HG02938 (cell line): ENCODE results near the gene DIS3L.
A peak's percentile ranks its signal among the peaks of the same experiment; 100 is the strongest.
"Not testable (repeated sequence)": the region's sequence is repeated elsewhere in the genome, so short reads cannot be mapped to it uniquely, and the experiment has no call there.

Source experiments
- ATAC-seq: cut with Tn5 transposase; IDR thresholded peaks from one replicate; pipeline ENCODE4 v1.9.1; 2021; ENCODE audit warnings: mild to moderate bottlenecking, moderate library complexity; ENCODE audit not compliant: unreplicated experiment

DIS3L gene

DNA sequence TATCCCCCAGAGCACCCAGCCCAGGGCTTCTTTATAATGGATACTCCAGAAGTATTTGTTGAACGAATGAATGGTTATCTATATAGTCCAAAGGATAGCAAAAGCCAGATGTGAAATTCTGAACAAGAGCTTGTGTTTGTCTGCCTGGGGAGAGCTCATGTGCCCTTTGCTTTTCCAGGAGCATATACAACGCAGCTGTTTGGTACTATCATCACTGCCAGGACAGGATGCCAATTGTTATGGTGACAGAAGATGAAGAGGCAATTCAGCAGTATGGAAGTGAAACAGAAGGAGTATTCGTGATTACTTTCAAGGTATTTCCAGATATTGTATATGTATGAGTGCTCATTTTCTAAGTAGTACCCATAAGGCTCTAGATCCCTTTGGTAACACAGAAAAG is 15.2 kb downstream of the DIS3L start:
- ATAC-seq, result no peak

DNA sequence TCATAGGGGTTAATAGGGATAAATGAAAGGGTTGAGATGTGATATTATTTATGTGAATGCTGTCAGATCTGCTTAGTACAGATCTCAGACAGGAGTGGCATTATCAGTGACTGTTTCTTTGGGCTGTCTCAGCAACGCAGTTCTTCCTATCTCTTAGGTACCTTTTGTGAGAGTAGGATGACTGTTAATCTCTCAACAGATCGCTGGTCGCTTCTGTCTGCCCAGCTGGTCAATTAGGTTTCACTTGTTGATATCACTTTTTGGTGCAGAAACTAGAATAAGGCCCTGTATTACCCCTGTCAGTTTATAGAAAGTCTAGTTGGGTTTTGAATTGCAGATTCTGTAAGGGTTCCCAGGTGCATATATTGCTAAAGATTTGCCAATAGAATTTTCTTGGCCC is 16.5 kb downstream of the DIS3L start:
- no peak for ATAC-seq

DNA sequence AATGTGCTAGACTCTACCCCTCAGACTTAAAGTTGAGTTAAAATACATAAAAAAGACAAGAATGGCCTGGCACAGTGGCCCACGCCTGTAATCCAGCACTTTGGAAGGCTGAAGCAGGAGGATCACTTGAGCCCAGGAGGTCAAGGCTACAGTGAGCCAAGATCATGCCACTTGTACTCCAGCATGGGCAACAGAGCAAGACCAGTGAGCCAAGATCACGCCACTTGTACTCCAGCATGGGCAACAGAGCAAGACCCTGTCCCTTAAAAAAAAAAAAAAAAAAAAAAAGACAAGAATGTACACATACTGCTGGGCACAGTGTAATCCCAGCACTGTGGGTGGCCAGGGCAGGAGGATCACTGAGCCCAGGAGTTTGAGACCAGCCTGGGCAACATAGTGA is 17.4 kb downstream of the DIS3L start:
- ATAC-seq, result no peak

DNA sequence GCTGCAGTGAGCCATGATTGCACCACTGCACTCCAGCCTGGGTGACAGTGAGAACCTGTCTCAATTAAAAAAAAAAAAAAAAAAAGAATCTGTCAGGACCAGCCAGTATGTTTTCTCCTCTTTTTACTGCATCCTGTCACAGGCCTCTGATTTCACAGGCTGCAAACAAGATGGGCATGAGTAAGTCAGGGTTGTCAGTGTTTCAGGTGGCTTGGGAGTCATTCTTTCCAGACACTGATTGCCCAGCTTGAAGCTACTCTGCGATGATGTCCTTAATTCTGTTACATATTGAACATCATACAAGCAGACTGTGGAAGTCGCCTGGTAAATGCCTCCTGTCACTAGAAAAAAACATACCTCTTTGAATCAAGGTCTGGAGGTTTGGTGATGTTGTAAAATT is 18.8 kb downstream of the DIS3L start:
- no peak for ATAC-seq

DNA sequence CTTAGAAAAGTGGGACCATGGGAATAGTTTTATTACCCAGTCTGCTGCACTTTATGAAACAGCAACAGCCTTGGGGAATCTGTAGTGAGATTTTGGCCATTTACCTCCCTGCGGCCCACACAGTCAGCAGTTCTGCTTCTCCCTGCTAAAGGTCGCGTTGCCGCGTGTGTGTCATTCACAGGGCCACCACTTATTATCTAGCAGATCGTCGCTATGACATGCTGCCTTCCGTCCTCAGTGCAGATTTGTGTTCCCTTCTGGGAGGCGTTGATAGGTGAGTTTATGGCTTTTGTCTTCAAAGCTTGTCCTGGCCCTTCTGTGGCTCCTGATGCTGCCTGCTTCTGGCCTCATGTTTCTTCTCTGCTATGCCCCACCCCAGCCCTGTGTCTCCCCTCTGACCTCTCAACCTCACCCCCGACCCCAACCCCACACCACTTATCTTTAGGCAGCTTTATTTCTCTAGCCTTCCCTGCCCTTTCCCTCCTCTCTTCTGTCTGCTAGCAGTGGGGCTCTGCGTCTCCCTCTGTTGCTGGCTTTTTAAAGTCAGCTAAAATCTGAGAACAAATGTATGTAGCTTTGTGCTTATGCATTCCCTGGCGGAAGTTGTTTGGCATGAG is 30.1 kb downstream of the DIS3L start:
- no peak for ATAC-seq

DNA sequence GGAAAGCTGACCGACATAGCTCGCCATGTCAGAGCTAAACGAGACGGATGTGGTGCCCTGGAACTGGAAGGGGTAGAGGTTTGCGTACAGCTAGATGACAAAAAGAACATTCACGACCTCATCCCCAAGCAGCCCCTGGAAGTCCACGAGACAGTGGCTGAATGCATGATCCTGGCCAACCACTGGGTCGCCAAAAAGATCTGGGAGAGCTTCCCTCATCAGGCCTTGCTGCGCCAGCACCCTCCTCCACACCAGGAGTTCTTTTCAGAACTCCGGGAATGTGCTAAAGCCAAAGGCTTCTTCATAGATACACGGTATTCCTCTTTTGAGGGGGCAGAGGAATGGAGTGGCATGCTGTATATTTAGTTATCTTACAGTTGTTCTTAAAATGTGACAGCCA is 32.7 kb downstream of the DIS3L start:
- ATAC-seq, result no peak

DNA sequence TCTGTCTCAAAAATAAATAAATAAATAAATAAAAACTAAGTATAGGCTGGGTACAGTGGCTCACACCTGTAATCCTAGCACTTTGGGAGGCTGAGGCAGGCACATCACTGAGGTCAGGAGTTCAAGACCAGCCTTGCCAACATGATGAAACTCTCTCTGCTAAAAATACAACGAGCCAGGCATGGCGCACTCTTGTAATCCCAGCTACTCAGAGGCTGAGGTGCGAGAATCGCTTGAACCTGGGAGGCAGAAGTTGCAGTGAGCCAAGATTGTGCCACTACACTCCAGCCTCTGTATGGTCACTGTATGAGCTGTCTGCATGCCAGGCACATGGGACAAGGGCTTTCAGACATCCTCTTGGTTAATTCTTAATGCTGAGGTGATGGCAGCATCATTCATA is 34.4 kb downstream of the DIS3L start:
- ATAC-seq, result no peak

DNA sequence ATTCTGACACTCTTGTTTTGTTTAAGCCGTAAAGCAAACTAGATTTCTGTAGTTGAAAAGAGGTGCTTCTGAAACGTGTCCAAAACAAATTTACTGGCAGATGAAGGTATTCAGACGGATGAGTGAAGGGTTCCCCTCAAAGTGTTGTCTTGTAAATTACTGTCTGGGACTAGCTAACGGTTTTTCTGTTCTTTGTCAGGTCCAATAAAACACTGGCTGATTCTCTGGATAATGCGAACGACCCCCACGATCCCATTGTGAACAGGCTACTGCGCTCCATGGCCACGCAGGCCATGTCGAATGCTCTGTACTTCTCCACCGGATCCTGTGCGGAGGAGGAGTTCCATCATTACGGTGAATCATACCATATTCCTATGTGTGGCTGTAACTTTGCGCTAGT is 35.4 kb downstream of the DIS3L start:
- no peak for ATAC-seq

DNA sequence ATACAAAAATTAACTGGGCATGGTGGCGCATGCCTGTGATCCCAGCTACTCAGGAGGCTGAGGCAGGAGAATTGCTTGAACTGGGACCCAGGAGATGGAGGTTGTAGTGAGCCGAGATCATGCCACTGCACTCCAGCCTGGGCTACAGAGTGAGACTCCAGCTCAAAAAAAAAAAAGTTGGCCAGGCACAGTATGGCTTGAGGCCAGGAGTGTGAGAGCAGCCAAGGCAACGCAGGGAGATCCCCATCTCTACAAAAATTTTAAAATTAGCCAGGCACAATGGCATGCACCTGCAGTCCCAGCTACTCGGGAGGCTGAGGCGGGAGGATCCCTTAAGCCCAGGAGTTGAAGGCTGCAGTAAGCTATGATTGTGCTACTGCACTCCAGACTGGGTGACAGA is 55.2 kb downstream of the DIS3L start:
- not testable (repeated sequence) for ATAC-seq

DNA sequence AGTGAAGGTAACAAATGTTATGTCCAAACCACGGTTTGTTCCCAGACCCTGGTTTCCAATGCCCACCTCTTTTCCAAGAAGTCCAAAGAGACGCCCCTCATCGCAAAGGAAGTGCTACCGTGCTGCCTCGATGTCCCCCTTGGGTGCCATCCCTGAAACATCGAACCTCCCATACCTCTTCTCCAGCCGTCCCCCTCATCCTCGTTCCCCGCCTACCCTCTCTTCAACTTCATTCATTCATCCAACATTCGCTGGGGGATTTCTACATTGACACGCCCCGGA is 62.6 kb downstream of the DIS3L start:
- no peak for ATAC-seq

DNA sequence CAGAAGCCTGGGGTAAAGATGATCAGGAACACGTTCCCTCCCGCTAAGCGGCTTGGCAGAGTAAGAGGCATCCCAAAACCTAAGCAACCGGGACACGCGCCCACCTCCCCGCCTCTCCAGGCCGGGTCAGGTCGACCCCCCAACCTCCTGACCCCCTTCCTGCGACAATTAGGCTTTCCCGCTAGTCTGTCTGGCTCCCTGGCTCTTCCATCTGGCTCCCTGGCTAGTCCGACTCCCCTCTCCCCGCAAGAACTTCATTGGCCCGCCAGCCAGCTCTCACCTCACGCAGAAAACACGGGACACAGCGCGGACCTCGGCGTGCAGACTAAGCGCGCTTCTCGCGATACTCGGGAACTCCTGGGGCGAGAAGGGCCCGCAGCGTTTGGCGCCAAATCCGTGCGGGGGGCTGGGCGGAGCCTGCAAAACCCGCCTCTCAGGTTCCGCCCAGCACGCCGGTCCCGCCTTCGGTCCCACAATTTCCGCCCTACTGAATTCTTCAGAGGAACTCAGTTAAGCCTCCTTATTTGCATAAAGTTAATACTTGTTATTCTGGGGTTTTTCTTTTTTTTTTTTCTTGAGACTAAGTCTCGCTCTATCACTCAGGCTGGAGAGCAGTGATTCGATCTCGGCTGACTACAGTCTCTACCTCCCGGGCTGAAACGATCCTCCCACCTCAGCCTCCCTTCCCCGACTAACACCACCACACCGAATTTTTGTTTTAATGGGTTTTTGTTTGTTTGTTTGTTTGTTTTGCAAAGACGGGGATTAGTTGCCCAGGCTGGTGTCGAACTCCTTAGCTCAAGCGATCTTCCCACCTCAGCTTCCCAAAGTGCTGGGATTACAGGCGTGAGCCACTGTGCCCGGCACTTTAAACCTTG is 63.2 kb downstream of the DIS3L start, which contains the start of gene TIPIN:
TIPIN (minus strand) TSS at position 327 of the 878 bp plus-strand sequence. CDS start 3,738 bp downstream, outside the sequence.
- ATAC-seq, result peak; percentile 79

DNA sequence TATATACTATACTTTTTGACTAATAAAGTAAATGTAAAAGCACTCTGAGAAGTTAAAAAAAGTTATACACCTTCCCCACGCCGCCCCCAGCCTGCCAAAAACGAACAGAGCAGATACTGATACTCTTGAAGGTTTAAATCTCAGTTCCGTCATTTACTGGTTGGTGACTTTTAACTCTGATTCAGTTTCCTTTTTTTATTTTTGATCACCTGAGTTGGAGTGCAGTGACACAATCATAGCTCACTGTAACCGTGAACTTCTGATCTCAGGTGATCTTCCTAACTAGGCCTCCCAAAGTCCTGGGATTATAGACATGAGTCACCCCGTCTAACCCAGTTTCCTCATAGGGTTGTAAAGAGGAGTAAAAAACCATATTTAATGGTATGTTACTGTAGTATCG is 66.4 kb downstream of the DIS3L start:
- no peak for ATAC-seq

DNA sequence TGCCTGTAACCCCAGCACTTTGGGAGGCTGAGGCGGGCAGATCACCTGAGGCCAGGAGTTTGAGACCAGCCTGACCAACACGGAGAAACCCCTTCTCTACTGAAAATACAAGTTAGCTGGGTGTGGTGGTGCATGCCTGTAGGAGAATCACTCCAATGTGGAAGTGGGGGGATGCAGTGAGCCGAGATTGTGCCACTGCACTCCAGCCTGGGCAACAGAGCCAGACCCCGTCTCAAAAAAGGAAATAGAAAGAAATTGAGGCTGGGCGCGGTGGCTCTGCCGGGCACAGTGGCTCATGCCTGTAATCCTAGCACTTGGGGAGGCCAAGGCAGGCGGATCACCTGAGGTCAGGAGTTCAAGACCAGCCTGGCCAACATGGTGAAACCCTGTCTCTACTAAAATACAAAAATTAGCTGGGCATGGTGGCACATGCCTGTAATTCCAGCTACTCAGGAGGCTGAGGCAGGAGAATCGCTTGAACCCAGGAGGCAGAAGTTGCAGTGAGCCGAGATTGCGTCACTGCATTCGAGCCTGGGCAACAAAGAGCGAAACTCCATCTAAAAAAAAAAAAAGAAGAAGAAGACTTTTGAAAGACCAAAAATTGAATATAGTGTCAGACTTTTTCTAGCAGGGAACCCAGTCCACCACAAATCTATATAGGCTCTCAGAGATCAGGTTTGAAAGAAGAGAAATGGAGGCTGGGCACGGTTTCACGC is 68.5 kb downstream of the DIS3L start:
- not testable (repeated sequence) for ATAC-seq

DNA sequence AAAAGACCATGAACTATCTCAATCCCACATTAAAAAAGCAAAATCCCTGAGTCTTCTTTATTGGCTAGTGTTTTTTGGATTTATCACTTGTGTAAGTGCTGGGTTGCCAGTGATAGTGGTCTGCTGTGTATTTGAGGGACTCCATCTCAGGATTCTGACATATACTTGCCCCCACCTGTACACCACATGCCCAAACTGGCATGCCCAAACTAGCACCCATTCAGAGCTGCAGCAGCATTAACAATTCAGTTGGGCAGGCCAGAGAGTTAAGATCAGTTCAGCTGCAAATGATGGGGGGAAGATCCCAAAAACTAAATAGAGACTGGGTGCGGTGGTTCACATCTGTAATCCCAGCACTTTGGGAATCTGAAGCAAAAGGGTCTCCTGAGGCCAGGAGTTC is 69.4 kb downstream of the DIS3L start:
- no peak for ATAC-seq

DNA sequence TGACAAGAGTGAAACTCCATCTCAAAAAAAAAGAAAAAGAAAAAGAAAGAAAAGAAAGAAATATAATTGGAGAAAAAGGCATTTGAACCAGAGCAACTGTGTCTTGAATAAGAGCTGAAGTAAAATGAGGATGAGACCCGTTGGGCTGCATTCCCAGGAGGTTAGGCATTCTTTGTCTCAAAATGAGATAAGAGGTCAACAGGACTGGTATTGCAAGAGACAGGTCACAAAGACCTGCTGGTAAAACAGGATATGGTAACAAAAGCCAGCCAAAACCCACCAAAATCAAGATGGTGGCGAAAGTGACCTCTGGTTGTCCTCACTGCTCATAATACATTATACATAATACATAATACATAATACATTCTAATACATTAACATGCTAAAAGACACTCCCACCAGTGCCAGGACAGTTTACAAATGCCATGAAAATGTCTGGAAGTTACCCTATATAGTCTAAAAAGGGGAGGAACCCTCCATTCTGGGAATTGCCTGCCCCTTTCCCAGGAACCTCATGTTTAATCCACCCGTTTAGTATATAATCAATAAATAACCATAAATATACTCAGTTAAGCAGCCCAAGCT is 71.7 kb downstream of the DIS3L start:
- ATAC-seq, result no peak

DNA sequence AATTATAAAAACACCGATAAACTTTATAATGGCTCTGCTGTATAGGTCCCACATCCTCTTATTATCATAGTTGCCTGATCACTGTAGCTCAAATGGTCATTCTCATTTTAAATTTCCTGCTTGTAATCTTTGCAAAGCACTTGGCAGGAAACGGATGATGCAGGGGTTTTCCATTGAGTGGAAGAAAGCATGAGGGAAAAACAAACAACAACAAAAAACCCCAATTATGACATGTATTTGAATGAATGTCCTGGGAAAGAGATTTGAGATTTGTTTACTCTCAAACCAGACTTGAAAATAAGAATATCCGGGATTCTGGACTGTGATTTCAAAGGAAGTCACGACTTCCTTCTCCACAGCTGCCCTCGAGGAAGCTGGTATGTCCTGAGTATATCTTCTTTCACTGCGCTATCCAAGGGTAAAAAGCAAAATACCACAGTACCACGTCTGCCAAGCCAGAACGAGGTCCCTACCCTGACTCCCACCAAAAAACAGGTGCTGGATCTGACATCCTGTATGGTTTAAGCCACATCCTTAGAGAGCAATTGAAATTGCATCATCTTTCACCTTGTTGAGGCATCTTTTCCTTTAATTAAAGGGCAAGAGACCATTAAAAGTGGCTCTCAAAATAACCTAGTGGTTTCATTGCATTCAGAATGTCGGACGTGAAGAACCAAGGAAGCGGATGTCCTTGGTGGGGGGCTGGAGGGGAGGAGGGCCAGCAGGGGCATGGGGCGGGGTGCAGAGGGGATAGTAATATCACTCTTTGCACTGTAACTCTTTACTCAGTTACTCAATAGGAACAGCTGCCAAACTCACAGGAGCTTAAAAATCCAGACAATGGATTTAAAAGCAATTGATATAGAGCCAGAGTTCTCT is 76.6 kb downstream of the DIS3L start:
- no peak for ATAC-seq

DNA sequence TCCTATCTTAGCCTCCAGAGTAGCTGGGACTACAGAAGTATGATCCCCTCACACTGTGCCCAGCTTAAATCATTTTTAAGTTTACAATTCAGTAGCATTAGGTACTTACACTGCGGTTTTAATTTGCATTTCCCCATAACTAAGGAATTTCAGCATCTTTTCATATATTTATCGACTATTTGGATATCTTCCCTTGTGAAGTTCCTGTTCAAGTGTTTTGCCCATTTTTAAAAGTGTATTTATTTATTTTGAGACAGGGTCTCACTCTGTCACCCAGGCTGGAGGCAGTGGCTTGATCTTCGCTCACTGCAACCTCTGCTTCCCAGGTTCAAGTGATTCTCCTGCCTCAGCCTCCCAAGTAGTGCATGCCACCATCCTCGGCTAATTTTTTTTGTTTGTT is 80.8 kb downstream of the DIS3L start:
- ATAC-seq, result no peak

DNA sequence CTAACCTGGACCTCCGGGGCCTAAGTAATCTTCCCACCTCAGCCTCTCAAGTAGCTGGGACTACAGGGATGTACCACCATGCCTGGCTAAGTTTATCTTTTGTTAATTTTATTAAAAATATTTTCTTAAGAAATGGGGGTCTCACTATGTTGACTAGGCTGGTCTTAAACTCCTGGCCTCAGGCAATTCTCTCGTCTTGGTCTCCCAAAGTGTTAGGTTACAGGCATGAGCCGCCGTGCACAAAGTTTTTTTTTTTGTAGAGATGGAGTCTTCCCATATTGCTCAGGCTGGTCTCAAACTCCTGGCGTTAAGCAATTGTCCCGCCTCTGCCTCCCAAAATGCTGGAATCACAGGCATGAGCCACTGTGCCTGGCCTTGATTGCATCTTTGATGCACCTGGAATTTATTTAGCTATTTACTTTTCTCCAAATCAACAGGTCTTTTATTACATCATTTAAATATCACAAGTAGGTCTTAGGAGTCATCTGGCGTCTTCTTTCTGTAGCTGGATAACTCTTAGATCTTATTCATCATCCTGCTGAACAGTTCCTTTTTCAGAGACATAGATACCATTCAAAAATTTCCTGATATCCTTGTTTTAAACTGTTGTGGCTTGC is 85.6 kb downstream of the DIS3L start:
- ATAC-seq, result no peak

DNA sequence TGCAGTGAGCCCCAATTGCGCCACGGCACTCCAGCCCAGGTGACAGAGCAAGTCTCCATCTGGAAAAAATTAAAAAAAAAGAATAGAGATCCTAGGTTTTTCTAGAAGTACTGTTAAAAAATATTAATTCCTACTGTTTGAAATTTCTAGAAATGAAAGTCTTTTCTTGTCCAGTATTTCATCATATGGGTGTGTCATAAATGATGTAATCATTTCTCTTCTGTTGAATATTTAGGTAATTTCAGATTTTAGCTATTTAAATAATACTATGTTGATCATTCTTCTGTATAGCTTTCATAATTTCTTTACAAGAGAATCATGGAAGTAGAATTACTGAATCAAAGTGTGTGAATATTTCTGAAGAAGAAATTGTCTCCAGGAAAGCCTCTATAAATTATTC is 88.0 kb downstream of the DIS3L start:
- not testable (repeated sequence) for ATAC-seq
